Urinary bladder (tissue), 4 donors: ENCODE measurements around the gene SOWAHA. TPM values are rescaled to one million over a fixed set of nuclear protein-coding genes. Genes with fewer than 3 reads are reported as not detected.

ENCODE experiments used
- DNase-seq: peaks from one replicate; pipeline ENCODE4 v3.0.0-alpha.2; 2015; ENCODE audit errors: extremely low spot score
- H3K27ac ChIP-seq: one replicate; pipeline ENCODE4 v1.5.1; 2013; ENCODE audit warnings: low read depth, mild to moderate bottlenecking, moderate library complexity
- H3K36me3 ChIP-seq: one replicate; pipeline ENCODE4 v1.6.1; 2013; ENCODE audit warnings: mild to moderate bottlenecking, moderate library complexity; ENCODE audit not compliant: insufficient read depth
- H3K4me1 ChIP-seq: one replicate; pipeline ENCODE4 v1.6.1; 2013; ENCODE audit warnings: mild to moderate bottlenecking, moderate library complexity; ENCODE audit not compliant: insufficient read depth
- H3K4me3 ChIP-seq: one replicate; pipeline ENCODE4 v1.5.1; 2013; ENCODE audit warnings: low read depth, low read length
- WGBS: extraction: QIAGEN DNeasy Blood & Tissue Kit; methylation state at CpG from one replicate; pipeline ENCODE4 v1.1.7; 2013; 5-methylcytosine and 5-hydroxymethylcytosine counted together
- polyA plus RNA-seq: library from polyadenylated mRNA; stranded (reverse); fragments of 200-250 nt; gene quantifications from one replicate; pipeline ENCODE4 v1.2.3, GENCODE V29; 2013
- total RNA-seq: library from RNA; depleted of rRNA; stranded (reverse); fragments of >200 nt; gene quantifications from one replicate; pipeline ENCODE4 v1.2.3, GENCODE V29; 2014
- donor health status: healthy with polysubstance abuse.
- donor health status: healthy.

SOWAHA gene
- total and polyA plus RNA-seq, 2 donors, result 0.48 to 0.65 TPM

- peak; percentile 75 for DNase-seq
- Histone ChIP-seq H3K36me3 (no peaks in the 10 kb centered on the region), H3K4me1 (no peaks in the 10 kb centered on the region), H3K4me3 (no peak overlapping the region), H3K27ac (no peak overlapping the region)
- WGBS, result 26% methylated on average over 15 of the region's 15 CpGs
These were observed 7.2 kb downstream of the SOWAHA start for GRCh38 chr5:132820162-132820754.

GRCh38 chr5:132821350-132821749 lies 8.2 kb downstream of the SOWAHA start:
- Histone ChIP-seq H3K36me3 (no peaks in the 10 kb centered on the region), H3K4me1 (no peaks in the 10 kb centered on the region), H3K4me3 (no peak overlapping the region), H3K27ac (no peak overlapping the region)
- no peak for DNase-seq
- WGBS, result 86% methylated on average over 3 of the region's 3 CpGs

GRCh38 chr5:132821791-132822190 lies 8.7 kb downstream of the SOWAHA start:
- Histone ChIP-seq H3K36me3 (no peaks in the 10 kb centered on the region), H3K4me1 (no peaks in the 10 kb centered on the region), H3K4me3 (no peak overlapping the region), H3K27ac (no peak overlapping the region)
- WGBS, result 73% methylated on average over 1 of the region's 1 CpG
- no peak for DNase-seq

- H3K27ac ChIP-seq, result no peak overlapping the region
- 32% methylated on average over 68 of the region's 68 CpGs for WGBS
- peak overlapping the region; percentile 4 for H3K4me3 ChIP-seq
- no peak for DNase-seq
- H3K4me1 ChIP-seq, result no peaks in the 10 kb centered on the region
- no peaks in the 10 kb centered on the region for H3K36me3 ChIP-seq
These were observed 9.8 kb downstream of the SOWAHA start for GRCh38 chr5:132822650-132823480.

GRCh38 chr5:132823481-132824050 lies 10.5 kb downstream of the SOWAHA start:
- Histone ChIP-seq H3K4me3 (no peak overlapping the region), H3K27ac (no peak overlapping the region)
- 91% methylated on average over 7 of the region's 7 CpGs for WGBS

GRCh38 chr5:132824426-132824825 lies 11.3 kb downstream of the SOWAHA start:
- Histone ChIP-seq H3K36me3 (no peaks in the 10 kb centered on the region), H3K4me3 (no peak overlapping the region), H3K27ac (no peak overlapping the region), H3K4me1 (no peaks in the 10 kb centered on the region)
- WGBS, result 94% methylated on average over 3 of the region's 3 CpGs
- DNase-seq, result no peak

More at GRCh38 chr5:132823481-132824050, 10.5 kb downstream of the SOWAHA start:
- no peaks in the 10 kb centered on the region for H3K4me1 ChIP-seq
- DNase-seq, result no peak
- H3K36me3 ChIP-seq, result no peaks in the 10 kb centered on the region

- Histone ChIP-seq H3K4me1 (no peaks in the 10 kb centered on the region), H3K27ac (no peak overlapping the region), H3K4me3 (peak overlapping the region; percentile 4), H3K36me3 (no peaks in the 10 kb centered on the region)
- no peak for DNase-seq
- 55% methylated on average over 71 of the region's 71 CpGs for WGBS
These were observed 12.1 kb downstream of the SOWAHA start for GRCh38 chr5:132825033-132825833.

- Histone ChIP-seq H3K27ac (peak overlapping the region; percentile 31), H3K36me3 (no peaks in the 10 kb centered on the region), H3K4me1 (no peaks in the 10 kb centered on the region), H3K4me3 (peak overlapping the region; percentile 4)
- no peak for DNase-seq
- 48% methylated on average over 43 of the region's 43 CpGs for WGBS
These were observed 12.8 kb downstream of the SOWAHA start for GRCh38 chr5:132825834-132826391.

- Histone ChIP-seq H3K36me3 (no peaks in the 10 kb centered on the region), H3K4me3 (no peak overlapping the region), H3K27ac (peak overlapping the region; percentile 31), H3K4me1 (no peaks in the 10 kb centered on the region)
- WGBS, result 75% methylated on average over 6 of the region's 6 CpGs
- DNase-seq, result no peak
These were observed 13.5 kb downstream of the SOWAHA start for GRCh38 chr5:132826424-132827082.

GRCh38 chr5:132827943-132828673 lies 15.0 kb downstream of the SOWAHA start:
- H3K36me3 ChIP-seq, result no peaks in the 10 kb centered on the region
- no peak overlapping the region for H3K4me3 ChIP-seq
- no peaks in the 10 kb centered on the region for H3K4me1 ChIP-seq
- H3K27ac ChIP-seq, result no peak overlapping the region
- no peak for DNase-seq
- 96% methylated on average over 4 of the region's 4 CpGs for WGBS

- Histone ChIP-seq H3K4me3 (peak overlapping the region; percentile 84), H3K36me3 (no peaks in the 10 kb centered on the region), H3K4me1 (no peaks in the 10 kb centered on the region), H3K27ac (no peak overlapping the region)
- DNase-seq, result no peak
- WGBS, result 80% methylated on average over 4 of the region's 4 CpGs
These were observed 15.9 kb downstream of the SOWAHA start for GRCh38 chr5:132828846-132829494.
